Stimulated activated naive CD4-positive, alpha-beta T cell (primary cell): ENCODE data around the gene FSTL4.

Experiments
- DNase-seq, 6 experiments: peaks; one replicate each; lab custom pipeline; 2025; lab: John Stamatoyannopoulos, UW

The FSTL4 gene

GRCh38 chr5:133475986-133476385 lies 136.4 kb downstream of the FSTL4 start:
- DNase-seq = no peak

GRCh38 chr5:133474851-133475590 lies 137.3 kb downstream of the FSTL4 start:
- no peak for DNase-seq

- DNase-seq = no peak
Observed at GRCh38 chr5:133473291-133473690, 139.1 kb downstream of the FSTL4 start.

- no peak for DNase-seq
Observed at GRCh38 chr5:133472829-133473228, 139.5 kb downstream of the FSTL4 start.

- DNase-seq = no peak
Observed at GRCh38 chr5:133471699-133472098, 140.6 kb downstream of the FSTL4 start.

- DNase-seq = no peak
Observed at GRCh38 chr5:133470841-133471240, 141.5 kb downstream of the FSTL4 start.

GRCh38 chr5:133469846-133470245 lies 142.5 kb downstream of the FSTL4 start:
- no peak for DNase-seq

GRCh38 chr5:133469252-133469651 lies 143.1 kb downstream of the FSTL4 start:
- DNase-seq = no peak

GRCh38 chr5:133468596-133468995 lies 143.7 kb downstream of the FSTL4 start:
- DNase-seq = no peak

- DNase-seq = no peak
Observed at GRCh38 chr5:133467826-133468463, 144.4 kb downstream of the FSTL4 start.

- DNase-seq = no peak
Observed at GRCh38 chr5:133467335-133467779, 145.0 kb downstream of the FSTL4 start.

- peak in 1 of 6 experiments; percentile 2 for DNase-seq
Observed at GRCh38 chr5:133466556-133467334, 145.6 kb downstream of the FSTL4 start.

- no peak for DNase-seq
Observed at GRCh38 chr5:133464013-133464412, 148.3 kb downstream of the FSTL4 start.

GRCh38 chr5:133461796-133462516 lies 150.4 kb downstream of the FSTL4 start:
- DNase-seq = no peak

- DNase-seq = peak in 3 of 6 experiments; percentile 1 to 10 (median 6)
Observed at GRCh38 chr5:133460172-133460758, 152.1 kb downstream of the FSTL4 start.

GRCh38 chr5:133459474-133460160 lies 152.7 kb downstream of the FSTL4 start:
- no peak for DNase-seq

GRCh38 chr5:133458435-133458834 lies 153.9 kb downstream of the FSTL4 start:
- DNase-seq = no peak

- DNase-seq = no peak
Observed at GRCh38 chr5:133457439-133458355, 154.6 kb downstream of the FSTL4 start.

GRCh38 chr5:133456933-133457402 lies 155.4 kb downstream of the FSTL4 start:
- DNase-seq = no peak

GRCh38 chr5:133455676-133456075 lies 156.7 kb downstream of the FSTL4 start:
- no peak for DNase-seq
